GM18498 (cell line): Measurements from ENCODE around the gene CHD2.
"Not testable (repeated sequence)": the region's sequence is repeated elsewhere in the genome, so short reads cannot be mapped to it uniquely, and the experiment has no call there.

Experiments
- ATAC-seq: cut with Tn5 transposase; IDR thresholded peaks from one replicate; pipeline ENCODE4 v1.9.1; 2021; ENCODE audit warnings: mild to moderate bottlenecking, moderate library complexity; ENCODE audit not compliant: unreplicated experiment

The CHD2 gene

GRCh38 chr15:92899948-92900730 is at the start of gene CHD2:
TSS of gene CHD2 (plus strand) at chr15:92900324. CDS start at chr15:92901238, 914 bp downstream.
- peak; percentile 74 for ATAC-seq

DNA sequence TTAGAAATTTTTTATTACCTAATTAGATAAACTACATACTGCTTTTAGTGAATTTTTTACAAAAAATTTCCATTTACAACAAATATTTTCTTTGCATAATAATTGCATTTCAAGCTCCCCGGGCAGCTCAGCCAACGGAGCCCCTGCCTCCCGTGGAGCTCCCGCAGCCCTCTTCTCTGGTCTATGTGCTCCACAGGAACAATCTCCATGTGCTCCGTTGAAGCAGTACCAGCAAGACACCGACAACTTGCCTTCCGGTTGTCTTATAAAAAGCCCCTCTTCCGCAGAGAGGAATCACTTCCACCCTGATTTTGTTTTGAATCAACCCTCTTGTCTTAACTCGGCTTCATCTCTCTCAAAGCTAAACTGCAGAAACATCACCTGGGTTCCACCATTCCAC is 46.9 kb upstream of the CHD2 start:
- no peak for ATAC-seq

DNA sequence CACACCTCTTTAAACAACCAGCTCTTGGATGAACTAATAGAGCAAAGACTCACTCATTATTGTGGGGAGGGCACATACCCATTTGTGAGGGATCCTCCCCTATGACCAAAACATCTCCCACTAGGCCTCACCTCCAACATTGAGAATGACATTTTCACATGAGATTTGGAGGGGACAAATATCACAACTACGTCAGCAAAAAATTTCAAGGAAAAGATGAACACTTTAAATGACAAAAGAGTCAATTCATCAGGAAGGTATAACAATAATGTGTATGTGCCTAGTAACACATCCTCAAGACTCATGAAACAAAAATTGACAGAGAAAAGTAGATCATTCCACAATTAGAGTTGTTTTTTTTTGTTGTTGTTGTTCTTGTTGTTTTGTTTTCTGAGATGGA is 38.4 kb upstream of the CHD2 start:
- ATAC-seq, result no peak

DNA sequence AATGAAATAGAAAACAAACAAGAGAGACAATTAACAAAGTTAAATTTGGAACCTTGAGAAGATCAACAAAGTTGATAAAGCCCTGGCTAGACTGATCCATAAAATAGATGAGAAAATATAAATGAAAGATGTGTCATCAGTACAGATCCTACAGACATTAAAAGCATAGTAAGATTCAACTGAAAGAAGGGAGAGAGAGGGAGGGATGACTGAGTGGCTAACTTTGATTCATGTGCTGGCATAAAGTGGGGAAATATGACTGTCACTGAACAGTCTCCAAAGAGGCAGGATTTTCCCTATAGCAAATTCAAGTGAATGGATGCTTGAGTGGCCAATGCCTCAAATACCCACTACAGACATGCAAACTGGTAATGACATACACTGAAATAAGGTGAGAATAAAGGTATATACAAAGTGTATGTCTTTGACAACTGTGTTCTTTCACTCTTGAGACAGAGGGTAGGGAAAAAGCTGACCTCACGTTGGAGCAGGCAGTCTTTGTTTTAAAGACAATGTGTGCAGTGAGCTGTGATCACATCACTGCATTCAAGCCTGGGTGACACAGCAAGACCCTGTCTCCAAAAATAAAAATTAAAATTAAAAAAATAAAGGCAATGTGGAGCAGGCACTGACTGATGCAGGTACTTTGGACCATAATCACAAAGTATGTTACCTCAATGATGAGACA is 35.9 kb upstream of the CHD2 start:
- no peak for ATAC-seq

GRCh38 chr15:92869263-92869940 is 30.7 kb upstream of the CHD2 start:
- ATAC-seq, result no peak

- no peak for ATAC-seq
Measured at GRCh38 chr15:92870010-92870591, 30.0 kb upstream of the CHD2 start.

DNA sequence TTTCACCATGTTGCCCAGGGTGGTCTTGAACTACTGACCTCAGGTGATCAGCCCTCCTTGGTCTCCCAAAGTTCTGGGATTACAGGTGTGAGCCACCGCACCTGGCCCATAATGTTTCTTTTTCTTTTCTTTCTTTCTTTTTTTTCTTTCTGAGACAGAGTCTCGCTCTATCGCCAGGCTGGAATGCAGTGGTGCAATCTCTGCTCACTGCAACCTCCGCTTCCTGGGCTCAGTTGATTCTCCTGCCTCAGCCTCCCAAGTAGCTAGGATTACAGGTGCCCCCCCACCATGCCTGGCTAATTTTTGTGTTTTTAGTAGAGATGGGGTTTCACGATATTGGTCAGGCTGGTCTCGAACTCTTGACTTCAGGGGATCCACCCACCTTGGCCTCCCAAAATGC is 27.2 kb upstream of the CHD2 start:
- ATAC-seq, result not testable (repeated sequence)

DNA sequence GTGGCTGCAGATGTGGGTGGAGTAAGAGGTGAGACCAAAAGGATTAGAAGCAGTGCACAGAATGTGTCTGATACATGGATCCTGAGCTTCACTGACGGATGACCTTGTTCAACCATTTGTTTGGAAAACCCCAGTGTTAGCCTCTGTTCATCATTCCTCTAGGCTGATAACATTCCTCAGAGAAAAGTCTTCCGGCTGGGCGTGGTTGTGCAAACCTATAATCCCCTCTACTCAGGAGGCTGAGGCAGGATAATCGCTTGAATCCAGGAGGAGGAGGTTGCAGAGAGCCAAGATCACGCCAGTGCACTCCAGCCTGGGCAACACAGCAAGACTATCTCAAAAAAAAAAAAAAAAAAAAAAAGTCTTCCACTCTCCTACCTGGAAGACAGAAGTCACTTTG is 23.1 kb upstream of the CHD2 start:
- no peak for ATAC-seq

DNA sequence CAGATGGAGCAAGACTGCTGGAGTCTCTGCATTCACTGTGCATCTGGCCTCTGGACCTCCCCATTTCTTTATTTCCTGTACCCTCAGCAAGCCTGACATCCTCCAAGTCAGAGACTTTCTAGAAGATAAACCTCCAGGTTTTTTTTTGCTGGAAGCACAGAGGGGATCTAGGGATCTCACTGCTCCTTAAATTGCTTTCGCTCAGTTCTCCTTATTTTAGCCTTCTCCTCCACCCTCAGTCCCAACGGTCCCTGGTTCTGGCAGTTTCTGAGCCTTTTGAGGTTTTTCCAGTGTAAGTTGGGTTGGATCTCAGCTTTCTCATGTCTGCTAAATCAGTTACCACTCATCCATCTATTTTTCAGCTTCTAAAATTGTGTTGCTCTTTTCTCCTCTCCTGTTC is 22.7 kb upstream of the CHD2 start:
- no peak for ATAC-seq

GRCh38 chr15:92878593-92879053 is 21.5 kb upstream of the CHD2 start:
- no peak for ATAC-seq

DNA sequence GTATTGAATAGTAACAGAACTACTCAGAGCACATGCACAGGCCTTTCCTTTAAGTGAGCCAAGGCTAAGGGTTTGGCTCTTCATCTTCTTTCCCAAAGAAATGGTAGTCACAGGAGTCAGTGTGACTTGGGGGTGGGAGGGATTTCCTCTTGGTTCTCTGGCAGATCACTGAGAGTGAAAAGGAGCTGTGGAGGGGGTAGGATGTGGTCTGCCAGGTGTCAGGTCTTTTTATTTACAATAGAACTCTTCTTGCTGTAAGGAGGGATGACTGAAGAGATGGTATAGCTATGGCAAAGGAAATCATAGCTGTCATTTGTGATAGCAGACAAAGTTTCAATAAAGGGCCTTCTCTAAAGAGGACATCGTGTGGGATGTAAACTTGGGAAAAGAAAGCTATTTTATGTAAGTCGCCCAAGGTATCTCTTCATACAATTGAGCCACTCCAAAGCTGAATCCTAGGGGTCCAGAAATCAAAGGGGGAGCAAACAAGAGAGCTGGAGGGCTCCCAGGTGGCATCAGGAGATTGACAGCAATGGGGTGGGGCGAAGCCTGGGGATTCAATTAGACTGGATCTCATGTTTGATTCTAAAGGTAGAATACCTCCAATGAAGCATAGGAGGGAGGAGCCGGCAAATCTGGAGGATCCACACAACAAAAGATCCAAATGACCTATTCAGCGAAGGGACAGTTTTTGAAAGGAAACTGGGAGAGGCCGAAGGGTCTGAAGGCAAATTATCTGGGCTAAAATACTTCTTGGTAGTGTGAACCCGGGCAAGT is 20.0 kb upstream of the CHD2 start:
- no peak for ATAC-seq

DNA sequence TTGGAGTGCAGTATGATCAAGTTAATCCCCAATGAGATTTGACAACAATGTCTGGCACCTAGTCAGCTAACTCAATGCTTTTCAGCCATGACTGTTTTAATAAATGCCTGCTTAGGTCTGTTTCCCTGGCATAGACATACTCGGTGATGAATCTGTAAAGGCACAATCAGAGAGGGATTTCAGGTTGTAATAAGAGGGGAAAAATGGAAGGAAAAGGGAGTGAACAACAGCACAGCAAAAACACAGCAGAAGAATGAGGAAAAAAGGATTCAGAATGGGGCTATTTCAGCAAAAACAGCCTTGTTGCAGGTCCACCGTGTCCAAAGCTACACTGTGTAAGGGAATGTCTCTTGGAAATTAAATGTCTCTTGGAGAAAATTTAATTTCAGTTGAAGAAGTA is 19.3 kb upstream of the CHD2 start:
- ATAC-seq, result no peak

DNA sequence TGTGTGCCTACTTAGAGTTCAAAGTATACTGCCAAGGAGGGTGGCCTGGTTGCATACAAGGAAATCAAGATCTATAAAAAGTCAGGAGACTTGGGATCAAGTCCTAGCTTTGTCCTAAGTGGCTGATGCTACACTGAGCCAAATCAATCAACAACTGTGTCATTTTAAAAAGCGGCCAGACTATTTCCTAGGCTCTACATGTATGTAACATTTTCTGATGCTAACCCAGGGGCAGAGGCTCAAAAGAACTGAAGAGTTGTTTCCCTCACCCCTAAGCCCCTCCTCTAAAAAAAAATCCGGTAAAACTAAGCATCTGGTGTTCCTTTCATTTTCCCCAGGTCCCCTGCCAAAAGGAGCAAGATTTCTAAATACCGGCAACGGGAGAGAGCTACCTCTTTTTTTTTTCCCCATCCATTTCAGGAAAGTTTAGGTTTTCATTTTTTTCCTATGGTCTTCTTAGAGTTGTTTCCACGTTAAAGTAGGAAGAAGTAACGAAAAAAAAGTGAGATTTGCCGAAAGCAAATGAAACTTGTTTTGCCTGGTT is 18.8 kb upstream of the CHD2 start:
- ATAC-seq, result no peak

DNA sequence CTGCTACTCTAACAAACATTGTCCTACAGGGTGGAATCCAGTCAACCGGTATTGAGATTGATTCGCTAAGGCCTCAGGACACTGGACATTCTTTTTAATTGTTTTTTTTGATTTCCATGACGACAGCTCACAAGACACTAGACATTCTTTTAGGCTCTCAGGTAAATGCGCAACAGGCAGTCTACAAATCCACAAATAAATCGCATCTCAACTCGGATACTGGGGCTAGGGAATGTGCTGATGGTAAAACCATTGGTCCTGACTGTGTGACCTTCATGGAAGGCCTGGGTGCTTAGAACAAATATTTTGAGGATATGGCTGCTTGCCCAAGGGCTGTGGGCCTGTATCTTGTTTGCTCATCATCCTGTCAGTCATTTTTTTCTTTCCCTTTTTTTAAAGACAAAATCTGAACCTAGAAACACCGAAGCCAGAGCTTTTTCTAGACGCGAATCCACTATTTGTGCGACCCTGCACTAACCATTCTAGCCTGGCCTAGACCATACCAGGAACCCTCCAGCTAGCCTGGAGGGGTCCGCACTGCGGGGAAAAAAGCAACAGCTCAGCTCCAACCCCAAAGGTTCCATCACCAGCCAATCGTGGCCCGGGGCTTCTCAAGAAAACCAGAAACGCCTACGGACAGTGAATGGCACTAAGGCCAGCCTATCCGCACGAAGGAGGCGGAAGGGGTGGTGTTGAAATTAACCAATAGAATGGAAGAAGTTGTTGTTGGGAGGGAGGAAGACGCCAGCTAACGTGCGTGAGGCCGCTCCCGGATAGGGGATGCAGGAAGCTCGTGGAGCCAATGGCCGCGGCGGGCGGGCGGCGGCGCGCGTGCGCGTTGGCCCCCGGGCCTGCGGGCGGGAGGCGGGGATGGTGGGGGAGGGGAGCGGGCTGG is 18.1 kb upstream of the CHD2 start:
- peak; percentile 96 for ATAC-seq

DNA sequence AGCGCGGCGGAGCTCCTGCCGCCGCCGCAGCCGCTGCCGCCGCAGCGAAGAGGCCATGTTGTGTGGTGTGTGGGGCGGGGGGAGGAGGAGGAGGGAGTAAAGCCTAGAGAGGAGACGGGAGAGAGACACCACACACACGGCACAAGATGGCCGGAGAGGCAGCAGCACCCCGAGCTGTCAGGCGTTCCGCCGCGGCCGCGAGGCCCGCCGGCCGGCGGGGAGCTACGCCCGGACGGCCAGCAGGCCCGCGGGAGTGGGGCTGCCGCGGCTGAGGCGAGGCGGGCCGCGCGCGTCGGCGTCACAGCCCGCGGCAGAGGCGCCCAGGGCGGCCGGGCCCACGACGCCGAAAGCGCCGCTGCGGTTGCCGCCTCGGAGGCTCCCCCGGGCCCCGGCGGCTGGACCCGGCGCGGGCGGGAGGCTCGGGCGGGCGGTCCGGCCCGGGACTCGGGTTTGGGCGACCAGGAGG is 17.4 kb upstream of the CHD2 start:
- ATAC-seq, result peak; percentile 74

- ATAC-seq, result peak; percentile 5
Measured at GRCh38 chr15:92883163-92883875, 16.8 kb upstream of the CHD2 start.

DNA sequence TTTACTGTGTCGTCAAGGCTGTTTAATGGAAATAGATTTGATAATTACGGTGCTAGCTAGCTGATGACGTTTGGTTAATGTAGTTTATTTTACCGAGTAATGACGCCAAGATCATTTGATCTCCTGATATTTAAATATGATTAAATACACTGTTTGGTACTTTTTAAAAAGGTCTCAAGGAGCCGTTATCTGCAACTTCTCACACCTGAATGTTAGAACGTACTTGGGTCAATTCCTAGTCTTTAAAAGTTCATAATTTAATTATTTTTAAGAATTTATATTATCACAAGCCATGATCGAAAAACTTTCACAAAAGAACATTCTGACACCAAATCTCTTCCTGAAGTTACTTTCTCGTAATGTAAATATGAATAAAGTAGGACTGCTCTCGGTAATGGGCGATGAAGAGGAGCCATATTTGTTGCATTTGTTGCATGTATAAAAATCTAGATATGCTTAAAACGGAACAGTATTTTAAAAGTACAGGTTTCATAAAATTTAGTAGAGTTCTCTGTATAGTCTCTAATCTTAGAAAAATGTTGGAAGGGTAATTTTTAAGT is 16.2 kb upstream of the CHD2 start:
- no peak for ATAC-seq
